Neutrophil (primary cell): ENCODE data around the gene MYO1A.

Source experiments
- H3K27ac ChIP-seq: fragments of 200-600 bp; sonication (generic); 2 replicates; pipeline ENCODE4 v1.5.1; 2016; ENCODE audit warnings: mild to moderate bottlenecking, moderate library complexity
- H3K27me3 ChIP-seq: fragments of 200-600 bp; sonication (generic); 2 replicates; pipeline ENCODE4 v1.6.0; 2016; ENCODE audit warnings: mild to moderate bottlenecking
- H3K36me3 ChIP-seq: fragments of 200-600 bp; sonication (generic); 2 replicates; pipeline ENCODE4 v1.5.1; 2017
- H3K4me1 ChIP-seq, 2 experiments: fragments of 200-600 bp in 1 of 2; sonication (generic) in 1 of 2; 1 replicate in 1 of 2; 2 replicates in 1 of 2; pipeline versions ENCODE4 v1.5.1 to v1.6.1; 2013 to 2016; ENCODE audit warnings: low read depth in 1 of 2, low read length in 1 of 2, mild to moderate bottlenecking in 1 of 2, moderate library complexity in 1 of 2; ENCODE audit not compliant: control insufficient read depth in 1 of 2, insufficient read depth in 1 of 2
- H3K4me3 ChIP-seq, 2 experiments: fragments of 200-600 bp in 1 of 2; sonication (generic) in 1 of 2; 1 replicate in 1 of 2; 2 replicates in 1 of 2; pipeline ENCODE4 v1.5.1; 2013 to 2016; ENCODE audit warnings: low read depth in 1 of 2, low read length in 1 of 2, mild to moderate bottlenecking in 1 of 2, moderate library complexity in 1 of 2
- H3K9me3 ChIP-seq: fragments of 200-600 bp; sonication (generic); 2 replicates; pipeline ENCODE4 v1.5.1; 2016
- TF ChIP-seq, protein P1 (sequence below): fragments of 200-600 bp; sonication (generic); IDR thresholded peaks from 2 replicates; pipeline ENCODE4 v1.5.1; 2016; ENCODE audit warnings: antibody characterized with exemption

MYO1A gene

DNA sequence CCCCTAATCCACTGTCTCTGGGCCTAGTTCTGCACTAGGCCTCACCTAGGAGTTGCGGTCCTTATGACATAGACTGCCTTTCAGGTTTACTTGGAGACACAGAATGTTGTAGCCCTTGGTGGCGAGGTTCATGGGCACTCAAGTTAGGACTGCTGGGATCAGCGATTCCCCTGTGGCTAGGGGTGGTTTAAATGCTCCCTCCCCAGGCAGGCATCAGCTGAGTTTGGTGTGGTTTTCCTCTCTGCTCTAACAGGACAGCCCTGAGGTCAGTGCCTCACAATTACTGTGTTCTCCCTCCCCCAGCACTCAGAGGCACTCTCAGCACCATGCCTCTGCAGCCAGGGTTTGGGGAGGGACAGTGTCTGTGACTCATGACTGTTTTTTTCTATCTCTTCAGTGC lies 70.3 kb downstream of the MYO1A start:
- TF ChIP-seq, protein P1, sequence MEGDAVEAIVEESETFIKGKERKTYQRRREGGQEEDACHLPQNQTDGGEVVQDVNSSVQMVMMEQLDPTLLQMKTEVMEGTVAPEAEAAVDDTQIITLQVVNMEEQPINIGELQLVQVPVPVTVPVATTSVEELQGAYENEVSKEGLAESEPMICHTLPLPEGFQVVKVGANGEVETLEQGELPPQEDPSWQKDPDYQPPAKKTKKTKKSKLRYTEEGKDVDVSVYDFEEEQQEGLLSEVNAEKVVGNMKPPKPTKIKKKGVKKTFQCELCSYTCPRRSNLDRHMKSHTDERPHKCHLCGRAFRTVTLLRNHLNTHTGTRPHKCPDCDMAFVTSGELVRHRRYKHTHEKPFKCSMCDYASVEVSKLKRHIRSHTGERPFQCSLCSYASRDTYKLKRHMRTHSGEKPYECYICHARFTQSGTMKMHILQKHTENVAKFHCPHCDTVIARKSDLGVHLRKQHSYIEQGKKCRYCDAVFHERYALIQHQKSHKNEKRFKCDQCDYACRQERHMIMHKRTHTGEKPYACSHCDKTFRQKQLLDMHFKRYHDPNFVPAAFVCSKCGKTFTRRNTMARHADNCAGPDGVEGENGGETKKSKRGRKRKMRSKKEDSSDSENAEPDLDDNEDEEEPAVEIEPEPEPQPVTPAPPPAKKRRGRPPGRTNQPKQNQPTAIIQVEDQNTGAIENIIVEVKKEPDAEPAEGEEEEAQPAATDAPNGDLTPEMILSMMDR, result no peak
- H3K27me3 ChIP-seq, result no peaks in the 10 kb centered on the region
- H3K4me1 ChIP-seq, result no peaks in the 10 kb centered on the region
- no peaks in the 10 kb centered on the region for H3K9me3 ChIP-seq
- H3K27ac ChIP-seq, result no peak overlapping the region
- no peaks in the 10 kb centered on the region for H3K36me3 ChIP-seq
- no peak overlapping the region for H3K4me3 ChIP-seq
